Measurements from ENCODE around the gene SBK1. TPM values are rescaled to one million over a fixed set of nuclear protein-coding genes. Genes with fewer than 3 reads are reported as not detected.

The SBK1 gene
- total RNA-seq, 4 donors from 2014 or later, result 0.17 to 0.22 TPM; not detected in 2

DNA sequence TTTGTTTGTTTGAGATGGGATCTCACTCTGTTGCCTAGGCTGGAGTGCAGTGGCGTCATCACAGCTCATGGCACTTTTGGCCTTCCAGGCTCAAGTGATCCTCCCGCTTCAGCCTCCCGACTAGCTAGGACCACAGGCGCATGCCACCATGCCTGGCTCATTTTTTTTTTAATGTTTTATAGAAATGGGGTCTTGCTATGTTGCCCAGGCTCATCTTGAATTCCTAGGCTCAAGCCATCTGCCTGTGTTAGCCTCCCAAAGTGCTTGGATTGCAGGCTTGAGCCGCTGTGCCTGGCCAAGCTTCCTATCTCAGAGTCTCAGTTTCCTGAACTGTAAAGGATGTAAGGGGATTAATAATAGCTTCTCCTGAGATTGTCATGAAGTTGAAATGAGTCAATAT lies 8.0 kb downstream of the SBK1 start:
- no peak for TF ChIP-seq CTCF (IDR thresholded peaks at IDR 0.05; ENCODE audit: low read depth)

DNA sequence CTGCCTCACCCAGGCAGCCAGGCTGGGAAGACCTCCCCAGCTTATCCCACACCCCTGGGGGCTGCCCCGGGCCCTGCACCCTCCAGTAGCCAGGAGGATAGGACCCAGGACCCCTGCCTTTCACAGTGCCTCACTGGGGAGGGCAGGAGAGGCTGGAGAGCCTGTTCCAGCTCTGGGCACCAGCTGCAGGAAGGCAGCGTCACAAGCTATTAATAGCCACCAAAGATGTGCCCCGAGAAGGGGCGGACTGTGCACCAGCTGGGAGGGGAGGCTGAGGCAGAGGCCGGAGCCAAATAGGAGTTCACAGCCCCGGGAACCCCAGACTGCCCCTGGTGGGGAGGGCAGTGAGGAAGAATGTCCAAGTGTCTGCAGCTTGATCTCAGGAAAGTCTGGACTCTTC lies 8.8 kb downstream of the SBK1 start:
- no peak for TF ChIP-seq CTCF (IDR thresholded peaks at IDR 0.05; ENCODE audit: low read depth)

- no peak for TF ChIP-seq CTCF (IDR thresholded peaks at IDR 0.05; ENCODE audit: low read depth)
Observed at GRCh38 chr16:28301620-28302019, 9.3 kb downstream of the SBK1 start.

DNA sequence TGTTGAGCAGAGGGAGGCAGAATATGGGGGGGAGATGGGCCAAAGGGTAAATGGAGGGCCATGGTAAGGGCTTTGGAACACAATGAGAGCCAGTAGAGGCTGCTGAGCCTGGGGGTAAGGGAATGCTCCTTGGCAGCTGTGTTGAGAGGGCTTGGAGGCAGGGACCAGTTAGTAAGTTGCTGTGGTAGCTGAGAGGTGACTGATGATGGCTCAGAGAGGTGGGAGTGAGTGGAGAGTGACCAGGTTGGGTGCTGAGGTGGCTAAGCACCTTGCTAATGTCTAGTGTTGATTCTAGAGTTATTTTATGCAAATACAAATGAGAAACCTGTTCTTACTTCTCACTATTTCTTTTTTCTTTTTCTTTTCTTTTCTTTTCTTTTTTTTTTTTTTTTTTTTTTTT lies 10.8 kb downstream of the SBK1 start:
- TF ChIP-seq CTCF (IDR thresholded peaks at IDR 0.05; ENCODE audit: low read depth), result no peak

- no peak for TF ChIP-seq CTCF (IDR thresholded peaks at IDR 0.05; ENCODE audit: low read depth)
Observed at GRCh38 chr16:28304214-28304613, 11.9 kb downstream of the SBK1 start.

GRCh38 chr16:28307936-28308335 lies 15.6 kb downstream of the SBK1 start:
- no peak for TF ChIP-seq CTCF (IDR thresholded peaks at IDR 0.05; ENCODE audit: low read depth)

DNA sequence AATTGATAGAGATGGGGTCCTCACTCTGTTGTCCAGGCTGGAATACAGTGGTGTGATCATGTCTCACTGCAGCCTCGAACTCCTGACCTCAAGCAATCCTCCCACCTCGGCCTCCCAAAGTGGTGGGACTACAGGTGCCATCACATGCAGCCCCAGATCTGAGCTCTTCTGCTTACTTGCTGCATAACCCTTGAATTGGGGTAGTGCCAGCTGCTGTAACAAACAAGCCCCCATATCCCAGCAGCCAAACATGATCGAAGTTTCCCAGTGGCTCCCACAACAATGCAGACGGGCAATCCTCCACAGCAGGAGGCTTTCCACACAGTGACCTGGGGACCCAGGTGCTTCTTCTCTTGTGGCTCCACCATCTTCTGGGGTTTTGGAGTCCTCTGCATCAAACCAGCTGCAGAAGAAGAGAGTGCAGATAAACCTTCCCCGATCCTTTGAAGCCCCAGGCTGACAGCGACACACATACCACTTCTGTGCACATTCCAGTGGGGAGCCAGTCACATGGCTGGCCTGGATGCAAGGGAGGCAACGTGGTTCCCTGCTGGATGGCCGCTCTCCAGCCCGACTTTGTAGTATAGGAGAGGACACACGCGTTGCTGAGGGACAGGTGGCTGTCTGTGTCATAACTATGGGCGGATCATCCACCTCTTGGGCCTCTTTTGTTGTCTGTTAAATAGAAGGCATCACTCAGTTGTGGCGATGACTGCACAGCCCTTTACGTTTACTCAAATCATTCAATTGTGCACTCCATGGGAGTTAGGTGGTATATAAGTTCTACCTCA lies 16.7 kb downstream of the SBK1 start:
- no peak for TF ChIP-seq CTCF (IDR thresholded peaks at IDR 0.05; ENCODE audit: low read depth)

Measured in subcutaneous adipose tissue (tissue), 4 donors.